Measurements from ENCODE around the gene ETF1.

ETF1 gene

GRCh38 chr5:138545919-138546562, 3.0 kb upstream of the ETF1 start:
- DNase-seq (ENCODE audit: extremely low read depth, low read depth): no peak
- no peak for TF ChIP-seq CTCF (IDR thresholded peaks at IDR 0.05; ENCODE audit: low read depth, low read length)

GRCh38 chr5:138544181-138545134, 1.4 kb upstream of the ETF1 start:
- no peak for DNase-seq (ENCODE audit: extremely low read depth, low read depth)

GRCh38 chr5:138543730-138544104, 681 bp upstream of the ETF1 start:
- TF ChIP-seq CTCF (IDR thresholded peaks at IDR 0.05; ENCODE audit: low read depth, low read length): no peak
- no peak for DNase-seq (ENCODE audit: extremely low read depth, low read depth)

More at GRCh38 chr5:138544181-138545134, 1.4 kb upstream of the ETF1 start:
- no peak for TF ChIP-seq CTCF (IDR thresholded peaks at IDR 0.05; ENCODE audit: low read depth, low read length)

- no peak for DNase-seq (ENCODE audit: extremely low read depth, low read depth)
- no peak for TF ChIP-seq CTCF (IDR thresholded peaks at IDR 0.05; ENCODE audit: low read depth, low read length)
Observed at GRCh38 chr5:138542180-138542955, 668 bp downstream of the ETF1 start.

GRCh38 chr5:138541511-138542179, 1.4 kb downstream of the ETF1 start:
- no peak for DNase-seq (ENCODE audit: extremely low read depth, low read depth)
- TF ChIP-seq CTCF (IDR thresholded peaks at IDR 0.05; ENCODE audit: low read depth, low read length): no peak

- no peak for TF ChIP-seq CTCF (IDR thresholded peaks at IDR 0.05; ENCODE audit: low read depth, low read length)
- DNase-seq (ENCODE audit: extremely low read depth, low read depth): no peak
Observed at GRCh38 chr5:138539791-138540190, 3.2 kb downstream of the ETF1 start.
